C4-2B (cell line): ENCODE data around the gene PFDN1.

Source experiments
- CTCF ChIP-seq: fragments of 450-650 bp; conservative IDR thresholded peaks from 2 replicates; pipeline ENCODE4 v1.5.1; 2017; ENCODE audit warnings: mild to moderate bottlenecking
- ZFX ChIP-seq: fragments of 450-650 bp; IDR thresholded peaks from 2 replicates; pipeline ENCODE4 v1.6.1; 2017

DNA sequence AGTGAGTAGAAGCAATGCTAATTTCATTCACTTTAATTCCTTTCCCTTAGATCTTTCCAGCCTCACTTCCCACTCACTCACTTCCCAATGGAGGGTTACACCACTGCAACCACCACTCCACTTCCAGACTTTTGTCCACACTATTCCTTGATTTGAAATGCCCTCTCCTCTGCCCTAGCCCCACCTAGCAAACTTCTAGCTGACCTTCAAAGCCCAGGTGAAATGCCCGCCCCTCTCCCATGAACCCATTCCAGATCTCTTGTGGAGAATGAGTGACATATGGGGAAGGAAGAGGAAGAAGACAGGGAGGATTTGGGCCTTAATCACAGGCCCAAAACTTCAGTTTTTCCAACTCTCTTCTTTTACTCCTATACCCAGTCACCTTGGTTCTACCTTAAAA is 37.1 kb downstream of the PFDN1 start:
- no peak for TF ChIP-seq CTCF
- TF ChIP-seq ZFX = no peak
